Rectal smooth muscle tissue (tissue), 1 donor: ENCODE results near the gene SUPT16H.
"Not testable (repeated sequence)": the region's sequence is repeated elsewhere in the genome, so short reads cannot be mapped to it uniquely, and the experiment has no call there.

ENCODE experiments used
- H3K27ac ChIP-seq: one replicate; pipeline ENCODE4 v1.7.0; 2013; ENCODE audit warnings: low read depth, low read length, inconsistent platforms
- H3K27me3 ChIP-seq: one replicate; pipeline ENCODE4 v1.7.0; 2013; ENCODE audit warnings: low read length; ENCODE audit not compliant: control insufficient read depth, insufficient read depth
- H3K36me3 ChIP-seq: one replicate; pipeline ENCODE4 v1.7.0; 2013; ENCODE audit warnings: low read length; ENCODE audit not compliant: control insufficient read depth, insufficient read depth
- H3K4me1 ChIP-seq: one replicate; pipeline ENCODE4 v1.7.0; 2013; ENCODE audit warnings: low read length; ENCODE audit not compliant: control insufficient read depth, insufficient read depth
- H3K4me3 ChIP-seq: one replicate; pipeline ENCODE4 v1.7.0; 2013; ENCODE audit warnings: low read length
- H3K9ac ChIP-seq: one replicate; pipeline ENCODE4 v1.7.0; 2013; ENCODE audit warnings: low read length

Gene SUPT16H

GRCh38 chr14:21308479-21309237 is 75.2 kb downstream of the SUPT16H start:
- H3K9ac ChIP-seq, result no peak overlapping the region
- no peaks in the 10 kb centered on the region for H3K36me3 ChIP-seq
- no peak overlapping the region for H3K27ac ChIP-seq
- H3K4me3 ChIP-seq, result peak overlapping the region; percentile 40
- no peaks in the 10 kb centered on the region for H3K4me1 ChIP-seq
- H3K27me3 ChIP-seq, result no peaks in the 10 kb centered on the region

DNA sequence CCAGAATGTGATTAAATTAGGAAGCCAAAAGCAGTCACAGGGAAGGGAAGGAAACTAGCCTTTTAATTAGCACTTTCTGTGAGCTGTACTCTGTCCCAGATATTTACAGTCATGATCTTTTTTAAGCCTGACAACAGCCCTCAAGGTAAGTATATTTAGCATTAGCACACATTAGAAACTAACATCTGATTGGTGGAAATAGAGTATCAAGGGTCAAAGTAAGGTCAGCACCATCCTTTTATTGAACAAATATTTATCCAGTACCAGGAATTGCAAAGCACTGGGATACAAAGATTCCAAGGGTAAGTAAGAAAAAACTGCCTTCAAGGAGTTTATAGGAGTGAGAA is 75.7 kb downstream of the SUPT16H start:
- no peak overlapping the region for H3K27ac ChIP-seq

DNA sequence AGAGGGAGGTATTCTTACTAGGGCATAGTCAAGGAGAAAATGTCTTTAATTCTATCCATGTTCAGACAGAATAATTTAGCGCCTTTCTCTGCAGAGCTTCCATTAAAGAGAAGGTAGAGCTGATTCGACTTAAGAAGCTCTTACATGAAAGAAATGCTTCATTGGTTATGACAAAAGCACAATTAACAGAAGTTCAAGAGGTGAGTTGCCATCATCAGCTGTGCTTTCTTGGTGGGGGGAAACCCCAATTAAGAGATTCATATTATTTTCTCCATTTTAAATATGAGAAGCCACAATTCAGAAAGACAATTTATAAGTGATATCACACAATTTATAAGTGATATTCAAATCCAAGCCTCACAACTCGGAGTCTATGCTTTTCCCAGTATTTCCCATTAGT is 76.2 kb downstream of the SUPT16H start:
- H3K4me3 ChIP-seq, result no peak overlapping the region
- H3K4me1 ChIP-seq, result no peaks in the 10 kb centered on the region
- no peak overlapping the region for H3K9ac ChIP-seq
- H3K36me3 ChIP-seq, result no peaks in the 10 kb centered on the region
- H3K27me3 ChIP-seq, result no peaks in the 10 kb centered on the region
- no peak overlapping the region for H3K27ac ChIP-seq

More for the DNA sequence above, 75.7 kb downstream of the SUPT16H start:
- Histone ChIP-seq H3K4me3 (peak overlapping the region; percentile 40), H3K9ac (no peak overlapping the region), H3K36me3 (no peaks in the 10 kb centered on the region), H3K27me3 (no peaks in the 10 kb centered on the region), H3K4me1 (no peaks in the 10 kb centered on the region)

DNA sequence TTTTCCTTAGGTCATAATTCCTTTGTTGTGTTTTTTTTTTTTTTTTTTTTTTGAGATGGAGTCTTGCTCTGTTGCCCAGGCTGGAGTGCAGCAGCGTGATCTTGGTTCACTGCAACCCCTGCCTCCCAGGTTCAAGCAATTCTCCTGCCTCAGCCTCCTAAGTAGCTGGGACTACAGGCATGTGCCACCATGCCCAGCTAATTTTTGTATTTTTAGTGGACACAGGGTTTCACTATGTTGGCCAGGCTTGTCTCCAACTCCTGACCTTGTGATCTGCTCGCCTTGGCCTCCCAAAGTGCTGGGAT is 81.0 kb downstream of the SUPT16H start:
- not testable (repeated sequence) for H3K27me3 ChIP-seq, H3K4me1 ChIP-seq, H3K4me3 ChIP-seq, H3K36me3 ChIP-seq, H3K27ac ChIP-seq, H3K9ac ChIP-seq

- Histone ChIP-seq H3K36me3 (no peaks in the 10 kb centered on the region), H3K27ac (no peak overlapping the region), H3K9ac (no peak overlapping the region)
These were observed 81.6 kb downstream of the SUPT16H start for GRCh38 chr14:21302013-21302835.

More at GRCh38 chr14:21302013-21302835, 81.6 kb downstream of the SUPT16H start:
- H3K4me3 ChIP-seq, result no peak overlapping the region
- H3K27me3 ChIP-seq, result no peaks in the 10 kb centered on the region
- no peaks in the 10 kb centered on the region for H3K4me1 ChIP-seq
